DND-41 (cell line): ENCODE data around the gene PTPRCAP.

Source experiments
- CTCF ChIP-seq: IDR thresholded peaks from 2 replicates; pipeline ENCODE4 v1.5.1; 2012; ENCODE audit warnings: borderline replicate concordance, low read length, moderate library complexity, mild to moderate bottlenecking; ENCODE audit not compliant: poor library complexity, severe bottlenecking; ENCODE audit errors: extremely low read depth
- EZH2 ChIP-seq: IDR thresholded peaks from 3 replicates; pipeline ENCODE4 v1.6.1; 2012; ENCODE audit warnings: borderline replicate concordance, low read depth, mild to moderate bottlenecking, moderate library complexity, low read length, inconsistent platforms; ENCODE audit not compliant: severe bottlenecking

GRCh38 chr11:67472882-67473281 lies 35.4 kb upstream of the PTPRCAP start:
- no peak for TF ChIP-seq CTCF
- no peak for TF ChIP-seq EZH2
